Measurements from ENCODE around the gene GSTO1. TPM values are rescaled to one million over a fixed set of nuclear protein-coding genes. Genes with fewer than 3 reads are reported as not detected.

The GSTO1 gene
- total RNA-seq, 1 donor from 2014 or later = 189 TPM

DNA sequence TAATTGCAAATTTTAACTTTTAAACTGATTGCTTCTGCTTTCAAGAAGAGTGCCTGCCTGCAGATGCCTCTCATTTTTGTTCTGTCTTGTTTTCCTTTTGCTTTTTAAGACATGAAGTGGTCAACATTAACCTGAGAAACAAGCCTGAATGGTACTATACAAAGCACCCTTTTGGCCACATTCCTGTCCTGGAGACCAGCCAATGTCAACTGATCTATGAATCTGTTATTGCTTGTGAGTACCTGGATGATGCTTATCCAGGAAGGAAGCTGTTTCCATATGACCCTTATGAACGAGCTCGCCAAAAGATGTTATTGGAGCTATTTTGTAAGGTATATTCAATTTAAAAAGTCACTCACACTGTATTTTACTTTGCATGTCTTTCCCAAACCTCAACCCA lies 23.1 kb downstream of the GSTO1 start:
- H3K4me1 ChIP-seq = peaks cover 6% of the 10 kb centered on the region
- intact Hi-C loops (cut with micrococcal nuclease) = no loop called here
- no peak for DNase-seq
- peaks cover 10% of the 10 kb centered on the region for H3K27me3 ChIP-seq (ENCODE audit: low read depth)
- no peak overlapping the region for H3K4me3 ChIP-seq
- TF ChIP-seq, protein P1, sequence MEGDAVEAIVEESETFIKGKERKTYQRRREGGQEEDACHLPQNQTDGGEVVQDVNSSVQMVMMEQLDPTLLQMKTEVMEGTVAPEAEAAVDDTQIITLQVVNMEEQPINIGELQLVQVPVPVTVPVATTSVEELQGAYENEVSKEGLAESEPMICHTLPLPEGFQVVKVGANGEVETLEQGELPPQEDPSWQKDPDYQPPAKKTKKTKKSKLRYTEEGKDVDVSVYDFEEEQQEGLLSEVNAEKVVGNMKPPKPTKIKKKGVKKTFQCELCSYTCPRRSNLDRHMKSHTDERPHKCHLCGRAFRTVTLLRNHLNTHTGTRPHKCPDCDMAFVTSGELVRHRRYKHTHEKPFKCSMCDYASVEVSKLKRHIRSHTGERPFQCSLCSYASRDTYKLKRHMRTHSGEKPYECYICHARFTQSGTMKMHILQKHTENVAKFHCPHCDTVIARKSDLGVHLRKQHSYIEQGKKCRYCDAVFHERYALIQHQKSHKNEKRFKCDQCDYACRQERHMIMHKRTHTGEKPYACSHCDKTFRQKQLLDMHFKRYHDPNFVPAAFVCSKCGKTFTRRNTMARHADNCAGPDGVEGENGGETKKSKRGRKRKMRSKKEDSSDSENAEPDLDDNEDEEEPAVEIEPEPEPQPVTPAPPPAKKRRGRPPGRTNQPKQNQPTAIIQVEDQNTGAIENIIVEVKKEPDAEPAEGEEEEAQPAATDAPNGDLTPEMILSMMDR (IDR thresholded peaks at IDR 0.05; ENCODE audit: borderline replicate concordance) = no peak
- no peaks in the 10 kb centered on the region for H3K9me3 ChIP-seq (replicated peaks)
- H3K27ac ChIP-seq (replicated peaks) = no peak overlapping the region
- no peaks in the 10 kb centered on the region for H3K36me3 ChIP-seq

GRCh38 chr10:104279550-104280259 lies 25.0 kb downstream of the GSTO1 start:
- H3K27ac ChIP-seq (replicated peaks) = no peak overlapping the region
- peaks cover 3% of the 10 kb centered on the region for H3K4me1 ChIP-seq
- peaks cover 7% of the 10 kb centered on the region for H3K27me3 ChIP-seq (ENCODE audit: low read depth)
- H3K9me3 ChIP-seq (replicated peaks) = no peaks in the 10 kb centered on the region
- no peaks in the 10 kb centered on the region for H3K36me3 ChIP-seq
- TF ChIP-seq, protein P1 (IDR thresholded peaks at IDR 0.05; ENCODE audit: borderline replicate concordance) = no peak
- no peak overlapping the region for H3K4me3 ChIP-seq
- intact Hi-C loops (cut with micrococcal nuclease) = no loop called here
- no peak for DNase-seq

DNA sequence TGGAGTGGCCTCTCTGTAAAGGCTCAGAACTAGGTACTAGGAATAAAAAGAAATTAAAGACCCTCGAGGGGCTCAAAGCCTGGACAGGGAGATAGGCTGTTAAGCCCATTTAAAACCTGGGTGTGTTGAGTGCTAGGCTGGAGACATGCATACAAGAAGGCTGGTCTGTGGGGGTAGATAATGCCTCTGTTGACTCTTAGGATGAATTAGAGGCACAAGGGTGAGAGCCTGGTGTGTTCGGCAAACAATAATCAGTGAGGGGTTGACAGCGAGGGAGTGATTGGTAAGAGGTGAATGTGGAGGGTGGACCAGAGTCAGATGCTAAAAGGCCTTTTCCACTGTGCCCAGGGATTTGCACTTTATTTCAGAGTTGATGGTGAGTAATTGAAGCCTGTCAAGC lies 27.0 kb downstream of the GSTO1 start:
- H3K9me3 ChIP-seq (replicated peaks) = no peaks in the 10 kb centered on the region
- TF ChIP-seq, protein P1 (IDR thresholded peaks at IDR 0.05; ENCODE audit: borderline replicate concordance) = no peak
- no peaks in the 10 kb centered on the region for H3K4me1 ChIP-seq
- H3K36me3 ChIP-seq = no peaks in the 10 kb centered on the region
- no peaks in the 10 kb centered on the region for H3K27me3 ChIP-seq (ENCODE audit: low read depth)
- H3K4me3 ChIP-seq = no peak overlapping the region
- DNase-seq = no peak
- intact Hi-C loops (cut with micrococcal nuclease) = no loop called here
- no peak overlapping the region for H3K27ac ChIP-seq (replicated peaks)

GRCh38 chr10:104284846-104285245 lies 30.2 kb downstream of the GSTO1 start:
- Histone ChIP-seq H3K27me3 (ENCODE audit: low read depth) (no peaks in the 10 kb centered on the region), H3K4me3 (no peak overlapping the region), H3K36me3 (no peaks in the 10 kb centered on the region), H3K27ac (replicated peaks) (no peak overlapping the region), H3K4me1 (no peaks in the 10 kb centered on the region), H3K9me3 (replicated peaks) (no peaks in the 10 kb centered on the region)
- intact Hi-C loops (cut with micrococcal nuclease) = no loop called here
- TF ChIP-seq, protein P1 (IDR thresholded peaks at IDR 0.05; ENCODE audit: borderline replicate concordance) = no peak
- DNase-seq = no peak

DNA sequence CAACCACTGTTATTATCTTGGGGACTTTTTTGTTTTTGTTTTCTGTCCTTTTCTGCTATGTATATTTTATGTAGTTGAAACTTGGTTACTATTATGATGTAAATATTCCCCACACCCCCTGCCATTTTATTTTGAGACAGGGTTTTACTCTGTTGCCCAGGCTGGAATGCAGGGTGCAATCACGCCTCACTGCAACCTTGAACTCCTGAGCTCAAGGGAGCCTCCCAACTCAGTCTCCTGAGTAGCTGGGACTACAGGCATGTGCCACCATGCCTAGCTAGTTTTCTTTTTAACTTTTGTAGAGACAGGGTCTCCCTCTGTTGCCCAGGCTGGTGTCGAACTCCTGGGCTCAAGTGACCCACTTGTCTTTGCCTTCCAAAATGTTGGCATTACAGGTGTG lies 32.2 kb downstream of the GSTO1 start:
- Histone ChIP-seq H3K27ac (replicated peaks) (no peak overlapping the region), H3K4me1 (peaks cover 8% of the 10 kb centered on the region), H3K9me3 (replicated peaks) (no peaks in the 10 kb centered on the region), H3K36me3 (no peaks in the 10 kb centered on the region), H3K27me3 (ENCODE audit: low read depth) (no peaks in the 10 kb centered on the region), H3K4me3 (no peak overlapping the region)
- TF ChIP-seq, protein P1 (IDR thresholded peaks at IDR 0.05; ENCODE audit: borderline replicate concordance) = no peak
- intact Hi-C loops (cut with micrococcal nuclease) = no loop called here
- no peak for DNase-seq

All from left ventricle myocardium inferior (tissue), 1 donor.